ENCODE results near the gene ZC3H15. TPM values are rescaled to one million over a fixed set of nuclear protein-coding genes. Genes with fewer than 3 reads are reported as not detected.
A peak's percentile ranks its signal among the peaks of the same experiment; 100 is the strongest.
"Not testable (repeated sequence)": the region's sequence is repeated elsewhere in the genome, so short reads cannot be mapped to it uniquely, and the experiment has no call there.

Gene ZC3H15
- polyA plus RNA-seq = 10 to 100 TPM; 39.3 to 50.3 (median 48.8) TPM

GRCh38 chr2:186485871-186486650, at the start of gene ZC3H15:
Gene ZC3H15, plus strand, starts transcription at chr2:186486260. Its CDS starts 123 bp downstream, at chr2:186486383.
- peak within 1 kb of the TSS; percentile 63 for H3K27ac ChIP-seq (ENCODE audit: low read depth, low read length)
- 0 to 1% (median 0%) methylated on average over 61 to 63 of the region's 63 CpGs for WGBS, 3 donors

- H3K27ac ChIP-seq (ENCODE audit: low read depth, low read length) = no peak overlapping the region
- WGBS, 3 donors = 92 to 99% (median 97%) methylated on average over 6 of the region's 6 CpGs
These were observed 48.3 kb upstream of the ZC3H15 start for GRCh38 chr2:186437719-186438118.

- H3K27ac ChIP-seq (ENCODE audit: low read depth, low read length) = not testable (repeated sequence)
- 85 to 90% (median 88%) methylated on average over 5 of the region's 5 CpGs for WGBS, 3 donors
These were observed 46.4 kb upstream of the ZC3H15 start for GRCh38 chr2:186439673-186440095.

- WGBS, 3 donors = 49 to 73% (median 67%) methylated on average over 3 of the region's 3 CpGs
- H3K27ac ChIP-seq (ENCODE audit: low read depth, low read length) = no peak overlapping the region
These were observed 45.6 kb upstream of the ZC3H15 start for GRCh38 chr2:186440506-186440905.

GRCh38 chr2:186442885-186443284, 43.2 kb upstream of the ZC3H15 start:
- no peak overlapping the region for H3K27ac ChIP-seq (ENCODE audit: low read depth, low read length)
- WGBS, 3 donors = 91 to 92% (median 91%) methylated on average over 3 of the region's 3 CpGs

GRCh38 chr2:186443851-186444250, 42.2 kb upstream of the ZC3H15 start:
- H3K27ac ChIP-seq (ENCODE audit: low read depth, low read length) = no peak overlapping the region
- WGBS, 3 donors = 95 to 100% (median 96%) methylated on average over 2 of the region's 2 CpGs

- H3K27ac ChIP-seq (ENCODE audit: low read depth, low read length) = no peak overlapping the region
- WGBS, 3 donors = 80 to 91% (median 87%) methylated on average over 4 of the region's 4 CpGs
These were observed 40.6 kb upstream of the ZC3H15 start for GRCh38 chr2:186445506-186445905.

- no peak overlapping the region for H3K27ac ChIP-seq (ENCODE audit: low read depth, low read length)
These were observed 30.4 kb upstream of the ZC3H15 start for GRCh38 chr2:186455613-186456012.

GRCh38 chr2:186456941-186457340, 29.1 kb upstream of the ZC3H15 start:
- no peak overlapping the region for H3K27ac ChIP-seq (ENCODE audit: low read depth, low read length)
- WGBS, 3 donors = 50 to 98% (median 92%) methylated on average over 4 of the region's 4 CpGs

- no peak overlapping the region for H3K27ac ChIP-seq (ENCODE audit: low read depth, low read length)
- WGBS, 3 donors = 33 to 54% (median 49%) methylated on average over 3 of the region's 3 CpGs
These were observed 28.2 kb upstream of the ZC3H15 start for GRCh38 chr2:186457908-186458307.

GRCh38 chr2:186459009-186459408, 27.1 kb upstream of the ZC3H15 start:
- WGBS, 3 donors = 52 to 82% (median 73%) methylated on average over 2 of the region's 2 CpGs
- no peak overlapping the region for H3K27ac ChIP-seq (ENCODE audit: low read depth, low read length)

GRCh38 chr2:186460465-186460864, 25.6 kb upstream of the ZC3H15 start:
- WGBS, 3 donors = 35 to 42% (median 40%) methylated on average over 1 of the region's 1 CpG
- no peak overlapping the region for H3K27ac ChIP-seq (ENCODE audit: low read depth, low read length)

GRCh38 chr2:186466743-186467142, 19.3 kb upstream of the ZC3H15 start:
- H3K27ac ChIP-seq (ENCODE audit: low read depth, low read length) = no peak overlapping the region

- WGBS, 3 donors = 84 to 98% (median 94%) methylated on average over 2 of the region's 2 CpGs
- no peak overlapping the region for H3K27ac ChIP-seq (ENCODE audit: low read depth, low read length)
These were observed 18.6 kb upstream of the ZC3H15 start for GRCh38 chr2:186467421-186467820.

- 95 to 97% (median 96%) methylated on average over 11 to 42 of the region's 49 CpGs for WGBS, 3 donors
- not testable (repeated sequence) for H3K27ac ChIP-seq (ENCODE audit: low read depth, low read length)
These were observed 13.2 kb upstream of the ZC3H15 start for GRCh38 chr2:186472722-186473493.

- WGBS, 3 donors = 97 to 99% (median 97%) methylated on average over 1 of the region's 1 CpG
- H3K27ac ChIP-seq (ENCODE audit: low read depth, low read length) = not testable (repeated sequence)
These were observed 11.8 kb upstream of the ZC3H15 start for GRCh38 chr2:186474239-186474638.

- no peak overlapping the region for H3K27ac ChIP-seq (ENCODE audit: low read depth, low read length)
- 71 to 81% (median 76%) methylated on average over 3 of the region's 3 CpGs for WGBS, 3 donors
These were observed 8.3 kb upstream of the ZC3H15 start for GRCh38 chr2:186477790-186478189.

- H3K27ac ChIP-seq (ENCODE audit: low read depth, low read length) = no peak overlapping the region
- 96 to 100% (median 97%) methylated on average over 1 of the region's 1 CpG for WGBS, 3 donors
These were observed 5.1 kb upstream of the ZC3H15 start for GRCh38 chr2:186480991-186481390.

- no peak overlapping the region for H3K27ac ChIP-seq (ENCODE audit: low read depth, low read length)
- WGBS, 3 donors = 60 to 66% (median 65%) methylated on average over 6 of the region's 6 CpGs
These were observed 1.9 kb upstream of the ZC3H15 start for GRCh38 chr2:186484062-186484735.

Data from adipose tissue (tissue), 3 donors.